Kidney tubule cell (primary cell): ENCODE results near the gene LRRK1.

ENCODE experiments used
- DNase-seq: peaks from one replicate; pipeline ENCODE4 v3.0.0-alpha.2; 2018; ENCODE audit warnings: low spot score

The LRRK1 gene

GRCh38 chr15:100918690-100919480 lies at the start of gene LRRK1:
LRRK1 (plus strand) TSS chr15:100919357; CDS start chr15:100924633, 5,276 bp downstream.
- DNase-seq = peak; percentile 54

GRCh38 chr15:100873029-100873677 lies 46.0 kb upstream of the LRRK1 start:
- DNase-seq = peak; percentile 86

DNA sequence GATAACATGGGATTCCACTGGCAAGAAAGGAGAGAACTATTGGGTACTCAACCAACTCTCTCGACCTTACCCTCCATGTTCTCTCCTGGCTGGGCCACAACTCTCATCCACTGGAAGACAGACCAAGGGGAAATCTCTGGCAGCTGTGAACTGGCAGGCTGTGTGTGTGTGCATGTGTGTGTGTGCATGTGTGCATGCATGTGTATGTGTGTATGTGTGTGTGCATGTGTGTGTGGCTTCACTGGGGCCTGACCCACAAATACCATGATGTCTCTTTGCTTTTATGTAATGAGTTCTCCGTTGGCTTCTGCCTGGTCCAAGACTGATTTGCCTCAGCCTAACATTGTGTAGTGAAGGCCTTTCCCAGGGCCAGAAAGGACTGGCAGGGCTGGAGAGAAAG lies 43.7 kb upstream of the LRRK1 start:
- DNase-seq = no peak

GRCh38 chr15:100875976-100876375 lies 43.2 kb upstream of the LRRK1 start:
- no peak for DNase-seq

- peak; percentile 77 for DNase-seq
These were observed 41.6 kb upstream of the LRRK1 start for GRCh38 chr15:100877551-100877950.

- DNase-seq = no peak
These were observed 41.0 kb upstream of the LRRK1 start for GRCh38 chr15:100878130-100878529.

- DNase-seq = peak; percentile 59
These were observed 40.5 kb upstream of the LRRK1 start for GRCh38 chr15:100878648-100879047.

- DNase-seq = no peak
These were observed 40.1 kb upstream of the LRRK1 start for GRCh38 chr15:100879061-100879463.

DNA sequence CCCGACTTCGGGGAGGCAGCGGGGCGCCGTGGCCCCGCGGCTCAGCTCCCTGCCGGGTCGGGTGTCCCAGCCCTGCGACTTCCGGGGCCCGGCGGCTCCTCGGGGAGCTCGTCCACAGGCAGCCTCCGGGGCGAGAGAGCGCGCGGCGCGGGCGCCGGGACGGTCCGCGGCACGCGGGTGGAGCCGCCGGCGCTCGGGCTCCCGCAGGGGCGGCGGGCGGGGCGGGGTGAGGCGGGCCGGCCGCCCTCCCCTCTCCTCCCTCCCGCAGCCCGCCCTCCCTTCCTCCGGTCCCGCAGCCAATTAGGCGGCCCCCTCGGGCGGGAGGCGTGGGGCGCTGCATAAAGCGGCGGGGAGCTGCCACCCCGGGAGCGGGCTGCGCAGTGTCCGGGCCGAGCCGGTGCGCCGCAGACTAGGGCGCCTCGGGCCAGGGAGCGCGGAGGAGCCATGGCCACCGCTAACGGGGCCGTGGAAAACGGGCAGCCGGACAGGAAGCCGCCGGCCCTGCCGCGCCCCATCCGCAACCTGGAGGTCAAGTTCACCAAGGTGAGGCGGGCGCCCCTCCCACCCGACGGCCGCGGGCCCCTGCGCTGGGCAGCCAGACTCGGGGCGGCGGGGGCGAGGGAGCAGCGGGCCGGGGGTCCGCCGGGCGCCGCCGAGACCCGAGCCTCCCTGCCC lies 39.6 kb upstream of the LRRK1 start, which contains the start of gene ALDH1A3:
ALDH1A3 (plus strand) TSS at position 368 of the 675 bp plus-strand sequence; CDS start at position 445, 77 bp downstream.
- peak; percentile 82 for DNase-seq

GRCh38 chr15:100880139-100880896 lies 38.8 kb upstream of the LRRK1 start:
- DNase-seq = peak; percentile 36

DNA sequence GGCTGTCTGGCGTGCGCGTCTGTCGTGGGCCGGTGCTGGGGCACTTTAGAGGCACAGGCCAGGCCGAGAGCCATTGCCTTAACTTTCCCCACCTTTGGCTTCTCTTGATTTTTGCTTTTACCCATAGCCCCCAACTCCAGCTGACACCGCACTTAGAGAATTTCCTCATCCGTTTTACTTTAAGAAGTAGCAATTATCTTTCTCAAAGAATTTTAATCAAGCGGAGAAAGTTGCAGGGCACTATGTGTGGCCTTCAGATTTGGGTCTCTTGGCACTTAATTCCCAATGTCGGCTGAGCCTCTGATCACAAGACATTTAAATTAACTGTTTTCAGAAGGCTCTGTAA lies 38.3 kb upstream of the LRRK1 start:
- no peak for DNase-seq

GRCh38 chr15:100881573-100882336 lies 37.4 kb upstream of the LRRK1 start:
- no peak for DNase-seq

DNA sequence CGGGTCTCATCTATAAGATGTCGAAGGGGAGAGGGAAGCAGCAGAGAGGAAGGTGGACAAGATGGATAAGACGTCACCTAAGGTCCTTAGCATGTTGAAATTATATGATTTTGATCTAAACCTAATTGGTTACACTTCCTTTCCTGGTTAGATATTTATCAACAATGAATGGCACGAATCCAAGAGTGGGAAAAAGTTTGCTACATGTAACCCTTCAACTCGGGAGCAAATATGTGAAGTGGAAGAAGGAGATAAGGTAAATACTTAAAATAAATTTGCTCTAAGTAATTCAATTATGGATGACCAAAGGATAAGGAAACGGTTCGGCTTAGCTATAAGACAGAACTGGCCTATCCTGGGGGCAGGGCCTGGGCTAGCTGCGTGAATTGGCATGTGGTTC lies 34.0 kb upstream of the LRRK1 start:
- no peak for DNase-seq

DNA sequence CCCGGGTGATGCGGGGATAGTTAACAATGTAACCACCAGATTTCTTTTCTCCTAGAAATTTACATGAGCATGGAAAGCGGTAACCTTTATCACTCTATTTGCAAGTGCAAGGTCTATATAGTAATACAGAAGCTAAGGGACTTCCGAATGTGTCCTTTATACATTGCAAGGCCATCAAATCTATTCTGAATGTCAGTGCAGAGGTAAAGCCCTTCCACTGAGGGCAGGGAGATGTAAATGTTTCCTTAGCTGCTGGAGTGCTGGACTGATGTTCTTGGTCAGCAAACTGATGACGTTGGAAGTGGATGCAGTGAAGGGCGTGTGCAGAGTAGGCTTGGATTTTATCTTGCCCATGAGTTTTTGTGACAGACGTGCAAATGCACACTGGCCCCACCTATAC lies 33.3 kb upstream of the LRRK1 start:
- DNase-seq = no peak

DNA sequence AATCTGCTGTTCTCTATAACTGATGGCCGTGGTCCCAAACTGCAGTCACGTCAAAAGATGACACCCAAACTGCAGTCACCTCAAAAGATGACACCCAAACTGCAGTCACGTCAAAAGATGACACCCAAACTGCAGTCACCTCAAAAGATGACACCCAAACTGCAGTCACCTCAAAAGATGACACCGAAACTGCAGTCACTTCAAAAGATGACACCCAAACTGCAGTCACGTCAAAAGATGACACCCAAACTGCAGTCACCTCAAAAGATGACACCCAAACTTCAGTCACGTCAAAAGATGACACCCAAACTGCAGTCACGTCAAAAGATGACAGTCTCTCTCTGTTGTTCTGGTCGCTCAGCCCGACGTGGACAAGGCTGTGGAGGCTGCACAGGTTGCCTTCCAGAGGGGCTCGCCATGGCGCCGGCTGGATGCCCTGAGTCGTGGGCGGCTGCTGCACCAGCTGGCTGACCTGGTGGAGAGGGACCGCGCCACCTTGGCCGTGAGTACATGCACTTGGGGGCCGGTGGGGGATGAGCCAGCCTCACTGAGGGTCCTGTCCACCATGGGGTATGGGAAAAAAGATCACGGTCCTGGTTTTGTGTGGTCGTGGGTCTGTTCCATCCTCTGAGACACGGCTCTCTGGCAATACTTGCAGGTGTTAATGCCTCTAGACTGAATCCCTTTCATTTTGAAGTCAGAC lies 31.8 kb upstream of the LRRK1 start:
- no peak for DNase-seq

- peak; percentile 92 for DNase-seq
These were observed 29.6 kb upstream of the LRRK1 start for GRCh38 chr15:100889385-100890050.

- peak; percentile 51 for DNase-seq
These were observed 29.0 kb upstream of the LRRK1 start for GRCh38 chr15:100890051-100890720.

DNA sequence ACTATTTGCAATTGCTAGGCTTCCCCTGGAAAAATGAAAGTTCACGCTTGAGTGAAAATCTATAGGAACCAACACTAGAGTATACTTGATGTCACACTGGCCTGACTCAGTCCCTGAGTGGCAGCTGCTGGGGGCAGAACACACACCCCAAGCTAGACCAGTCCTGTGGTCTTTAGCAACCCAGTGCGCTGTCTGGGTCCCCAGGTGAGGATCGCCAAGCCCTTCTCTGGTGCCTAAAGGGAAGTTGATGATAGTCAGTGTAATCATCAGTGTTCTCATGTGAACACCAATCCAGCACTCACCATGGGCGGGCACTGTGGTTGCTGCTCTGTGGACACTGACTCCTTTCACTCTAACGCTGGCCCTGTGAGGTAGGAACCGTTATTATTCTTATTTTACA lies 28.3 kb upstream of the LRRK1 start:
- DNase-seq = no peak

- DNase-seq = peak; percentile 15
These were observed 27.7 kb upstream of the LRRK1 start for GRCh38 chr15:100891307-100892012.
